Measurements from ENCODE around the gene CEBPZOS.

Gene CEBPZOS

GRCh38 chr2:37243435-37243834, 47.1 kb downstream of the CEBPZOS start (continued):
- TF ChIP-seq ZSCAN4 (tag by site-specific recombination; IDR thresholded peaks at IDR 0.05) (no peak), ZNF292 (tag by site-specific recombination; IDR thresholded peaks at IDR 0.05; ENCODE audit: borderline replicate concordance, low read depth) (no peak), ZNF654 (tag by site-specific recombination; IDR thresholded peaks at IDR 0.05; ENCODE audit: low read depth) (no peak), SETDB1 (IDR thresholded peaks at IDR 0.05; ENCODE audit: insufficient read length, low read length) (no peak), ZNF701 (tag by site-specific recombination; IDR thresholded peaks at IDR 0.05) (no peak), ZNF558 (tag by site-specific recombination; IDR thresholded peaks at IDR 0.05) (no peak), ZNF366 (tag by site-specific recombination; conservative IDR thresholded peaks at IDR 0.05) (no peak)

GRCh38 chr2:37244017-37244416, 47.7 kb downstream of the CEBPZOS start:
- Histone ChIP-seq H3K36me3 (ENCODE audit: control insufficient read depth in 2 of 2, insufficient read depth in 1 of 2, low read length in 2 of 2) (peaks cover 50 to 89% of the 10 kb centered on the region in 2 experiments), H3K4me1 (ENCODE audit: control insufficient read depth, insufficient read depth, low read length) (no peaks in the 10 kb centered on the region)

GRCh38 chr2:37244755-37245154, 48.5 kb downstream of the CEBPZOS start:
- Histone ChIP-seq H3K9me3 (ENCODE audit: control insufficient read depth, insufficient read depth, low read depth, low read length) (no peaks in the 10 kb centered on the region), H3K4me3 (ENCODE audit: low read depth, low read length) (no peak overlapping the region), H3K36me3 (ENCODE audit: control insufficient read depth in 2 of 2, insufficient read depth in 1 of 2, low read length in 2 of 2) (peaks cover 51 to 89% of the 10 kb centered on the region in 2 experiments), H3K4me1 (ENCODE audit: control insufficient read depth, insufficient read depth, low read length) (no peaks in the 10 kb centered on the region), H3K27ac (ENCODE audit: extremely low read depth, low read depth, low read length) (no peak overlapping the region)
- CTCF ChIA-PET, result no interaction called here
- POLR2A ChIA-PET, result no interaction called here
- TF ChIP-seq ZNF426 (tag by site-specific recombination; IDR thresholded peaks at IDR 0.05) (no peak), ZNF239 (tag by site-specific recombination; IDR thresholded peaks at IDR 0.05) (no peak), ZBTB11 (tag by site-specific recombination; conservative IDR thresholded peaks at IDR 0.05; ENCODE audit: low read depth) (no peak), ZIC2 (tag by site-specific recombination; IDR thresholded peaks at IDR 0.05) (no peak), ZNF830 (tag by site-specific recombination; IDR thresholded peaks at IDR 0.05; ENCODE audit: low read depth) (no peak), ZNF19 (tag by site-specific recombination; IDR thresholded peaks at IDR 0.05; ENCODE audit: low read depth) (no peak), ZNF169 (tag by site-specific recombination; IDR thresholded peaks at IDR 0.05) (no peak), SP7 (tag by site-specific recombination; IDR thresholded peaks at IDR 0.05) (no peak), FEZF1 (tag by site-specific recombination; IDR thresholded peaks at IDR 0.05) (no peak), GLI2 (tag by site-specific recombination; IDR thresholded peaks at IDR 0.05; ENCODE audit: borderline replicate concordance, low read depth) (no peak), ZNF248 (tag by site-specific recombination; IDR thresholded peaks at IDR 0.05) (no peak), SCRT1 (tag by site-specific recombination; IDR thresholded peaks at IDR 0.05; ENCODE audit: borderline replicate concordance) (no peak)
- TF ChIP-seq, protein P1, sequence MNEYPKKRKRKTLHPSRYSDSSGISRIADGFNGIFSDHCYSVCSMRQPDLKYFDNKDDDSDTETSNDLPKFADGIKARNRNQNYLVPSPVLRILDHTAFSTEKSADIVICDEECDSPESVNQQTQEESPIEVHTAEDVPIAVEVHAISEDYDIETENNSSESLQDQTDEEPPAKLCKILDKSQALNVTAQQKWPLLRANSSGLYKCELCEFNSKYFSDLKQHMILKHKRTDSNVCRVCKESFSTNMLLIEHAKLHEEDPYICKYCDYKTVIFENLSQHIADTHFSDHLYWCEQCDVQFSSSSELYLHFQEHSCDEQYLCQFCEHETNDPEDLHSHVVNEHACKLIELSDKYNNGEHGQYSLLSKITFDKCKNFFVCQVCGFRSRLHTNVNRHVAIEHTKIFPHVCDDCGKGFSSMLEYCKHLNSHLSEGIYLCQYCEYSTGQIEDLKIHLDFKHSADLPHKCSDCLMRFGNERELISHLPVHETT (tag by site-specific recombination; IDR thresholded peaks at IDR 0.05), result no peak

More at GRCh38 chr2:37244017-37244416, 47.7 kb downstream of the CEBPZOS start:
- Histone ChIP-seq H3K27ac (ENCODE audit: extremely low read depth, low read depth, low read length) (no peak overlapping the region), H3K9me3 (ENCODE audit: control insufficient read depth, insufficient read depth, low read depth, low read length) (no peaks in the 10 kb centered on the region), H3K4me3 (ENCODE audit: low read depth, low read length) (no peak overlapping the region)
- POLR2A ChIA-PET, result no interaction called here
- TF ChIP-seq ZNF280D (tag by site-specific recombination; IDR thresholded peaks at IDR 0.05) (no peak), ZNF610 (tag by site-specific recombination; IDR thresholded peaks at IDR 0.05; ENCODE audit: borderline replicate concordance) (no peak), KLF16 (tag by site-specific recombination; IDR thresholded peaks at IDR 0.05) (no peak), ZNF155 (tag by site-specific recombination; IDR thresholded peaks at IDR 0.05) (no peak), PRDM1 (tag by site-specific recombination; IDR thresholded peaks at IDR 0.05) (0 out of 2 replicates have a peak, but pooled peaks have one; percentile 21), ZBTB1 (tag by site-specific recombination; IDR thresholded peaks at IDR 0.05) (no peak)
- CTCF ChIA-PET, result interaction anchor here (0.6 kb wide), 2 partner anchors 10 to 41 kb away, joined by 3 read pairs; no protein-coding TSS in a partner anchor

Data from HEK293 (cell line).